GM12878 (cell line): ENCODE results near the gene KLHL35. TPM values are rescaled to one million over a fixed set of nuclear protein-coding genes. Genes with fewer than 3 reads are reported as not detected.

Experiments used
- BACH1 ChIP-seq: fragments of 450-650 bp; IDR thresholded peaks from 2 replicates; pipeline ENCODE4 v1.6.1; 2017; ENCODE audit warnings: mild to moderate bottlenecking, borderline replicate concordance
- CBX5 ChIP-seq: sonication (generic); IDR thresholded peaks from 2 replicates; pipeline ENCODE4 v1.6.1; 2016; ENCODE audit warnings: low read depth, moderate library complexity, mild to moderate bottlenecking, inconsistent platforms
- CEBPZ ChIP-seq: fragments of 150-350 bp; IDR thresholded peaks from 2 replicates; pipeline ENCODE4 v1.6.1; 2016; ENCODE audit warnings: low read depth, low read length
- EZH2 ChIP-seq: IDR thresholded peaks from 2 replicates; pipeline ENCODE4 v1.6.1; 2012; ENCODE audit warnings: low read depth, mild to moderate bottlenecking, control low read depth, inconsistent platforms, low read length, borderline replicate concordance; ENCODE audit not compliant: control insufficient read depth
- FOXK2 ChIP-seq: fragments of 450-650 bp; IDR thresholded peaks from 2 replicates; pipeline ENCODE4 v1.6.1; 2017; ENCODE audit warnings: mild to moderate bottlenecking, moderate library complexity
- MXI1 ChIP-seq: fragments of 150-350 bp; IDR thresholded peaks from 2 replicates; pipeline ENCODE4 v1.6.1; 2011; ENCODE audit warnings: low read depth, mild to moderate bottlenecking, inconsistent platforms, low read length, improper control_type of control experiment
- NFYB ChIP-seq: IDR thresholded peaks from 2 replicates; pipeline ENCODE4 v1.6.1; 2011; ENCODE audit warnings: low read depth, mild to moderate bottlenecking, low read length, improper control_type of control experiment, moderate library complexity; ENCODE audit not compliant: insufficient read depth
- SP1 ChIP-seq: IDR thresholded peaks from one replicate; pipeline ENCODE4 v1.6.1; 2011; ENCODE audit warnings: low read depth, low read length
- ZNF622 ChIP-seq: fragments of 450-650 bp; IDR thresholded peaks from 2 replicates; pipeline ENCODE4 v1.6.1; 2017; ENCODE audit warnings: mild to moderate bottlenecking, inconsistent platforms
- polyA plus RNA-seq, 11 experiments: library from polyadenylated mRNA; depleted of rRNA in 4 of 11; unstranded in 6 of 11; stranded (reverse) in 5 of 11; fragments of >200 nt; fragmentation: Nextera tagmentation in 4 of 11; fragmentation: Illumina TruSeq in 1 of 11; extraction: Ambion mirVana in 4 of 11; extraction: Trizol in 1 of 11; gene quantifications; 1 replicate in 1 of 11; 2 replicates in 10 of 11; pipeline versions ENCODE4 v1.2.1 to v1.2.3, GENCODE V29; 2011 to 2016; ENCODE audit warnings: inconsistent platforms in 2 of 11, missing spikeins in 2 of 11, low read depth in 1 of 11
- total RNA-seq, 4 experiments: library from RNA; depleted of rRNA in 3 of 4; stranded (reverse); fragments of >200 nt in 3 of 4; fragmentation: Illumina TruSeq in 1 of 4; extraction: Trizol in 1 of 4; gene quantifications; 2 replicates each; pipeline versions ENCODE4 v1.2.1 to v1.2.3, GENCODE V29; 2013 to 2021
- TF ChIP-seq, protein P1 (sequence below): IDR thresholded peaks from 2 replicates; pipeline ENCODE4 v1.6.1; 2011; ENCODE audit warnings: borderline replicate concordance, low read depth, mild to moderate bottlenecking, moderate library complexity, low read length; ENCODE audit not compliant: insufficient read depth, poor library complexity, severe bottlenecking
- TF ChIP-seq, protein P2 (sequence below): fragments of 450-650 bp; IDR thresholded peaks from 2 replicates; pipeline ENCODE4 v1.6.1; 2017; ENCODE audit warnings: mild to moderate bottlenecking, moderate library complexity
- TF ChIP-seq, protein P3 (sequence below): fragments of 450-650 bp; IDR thresholded peaks from 2 replicates; pipeline ENCODE4 v1.6.1; 2018; ENCODE audit warnings: borderline replicate concordance, mild to moderate bottlenecking; ENCODE audit not compliant: partially characterized antibody
- TF ChIP-seq, protein P4 (sequence below): fragments of 450-650 bp; IDR thresholded peaks from 2 replicates; pipeline ENCODE4 v1.6.1; 2018; ENCODE audit warnings: mild to moderate bottlenecking, low read depth, moderate library complexity; ENCODE audit not compliant: partially characterized antibody

Gene KLHL35
- total and polyA plus RNA-seq, 10 of the 15 experiments (the other 5 are each of a cell fraction or from before 2014, with no cell fraction given): 0.04 to 0.34 (median 0.13) TPM; not detected in 1

DNA sequence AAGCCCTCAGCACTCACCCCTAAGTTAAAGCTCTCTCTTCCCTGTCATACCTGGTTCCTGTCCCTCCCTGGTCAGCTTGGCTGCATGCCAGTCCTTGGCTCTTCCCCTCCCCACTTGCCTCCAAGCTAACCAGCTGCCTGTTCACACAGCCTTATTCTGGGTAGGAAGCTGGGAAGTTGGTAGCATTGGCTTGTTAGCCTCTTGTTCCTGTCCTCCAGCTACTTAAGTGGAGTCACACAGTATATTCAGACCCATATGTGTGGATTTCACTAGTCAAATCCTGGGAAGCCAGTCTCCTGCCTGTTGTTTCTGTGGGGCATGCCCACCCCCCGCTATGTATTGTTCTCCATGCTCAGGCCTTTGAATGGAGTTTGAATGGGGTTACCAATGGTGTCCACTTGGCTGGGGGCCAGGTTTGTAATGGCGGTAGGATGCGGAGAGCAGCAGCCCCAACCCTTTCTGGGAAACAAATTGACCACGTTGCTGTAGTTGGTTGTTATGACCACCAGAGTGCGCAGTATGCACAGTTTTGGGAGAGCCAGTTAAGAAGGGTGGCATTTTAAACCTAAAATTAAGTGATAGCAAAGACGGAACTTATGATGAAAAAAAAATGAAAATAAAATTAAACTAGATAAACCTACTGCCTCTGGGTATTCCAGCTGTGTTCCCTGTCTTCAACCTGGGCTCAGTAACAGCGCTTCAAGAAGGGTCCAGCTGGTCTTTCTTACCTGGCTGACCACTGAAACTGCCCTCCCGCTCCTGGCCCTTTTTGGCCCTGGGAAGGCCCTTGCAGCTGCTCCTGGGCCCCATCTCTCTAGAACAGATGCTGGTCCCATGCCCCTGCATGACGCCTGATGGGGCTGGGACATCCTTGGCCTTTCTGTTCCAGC lies 44.4 kb downstream of the KLHL35 start (continued):
- TF ChIP-seq, protein P1, sequence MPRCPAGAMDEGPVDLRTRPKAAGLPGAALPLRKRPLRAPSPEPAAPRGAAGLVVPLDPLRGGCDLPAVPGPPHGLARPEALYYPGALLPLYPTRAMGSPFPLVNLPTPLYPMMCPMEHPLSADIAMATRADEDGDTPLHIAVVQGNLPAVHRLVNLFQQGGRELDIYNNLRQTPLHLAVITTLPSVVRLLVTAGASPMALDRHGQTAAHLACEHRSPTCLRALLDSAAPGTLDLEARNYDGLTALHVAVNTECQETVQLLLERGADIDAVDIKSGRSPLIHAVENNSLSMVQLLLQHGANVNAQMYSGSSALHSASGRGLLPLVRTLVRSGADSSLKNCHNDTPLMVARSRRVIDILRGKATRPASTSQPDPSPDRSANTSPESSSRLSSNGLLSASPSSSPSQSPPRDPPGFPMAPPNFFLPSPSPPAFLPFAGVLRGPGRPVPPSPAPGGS: no peak
- TF ChIP-seq FOXK2: no peak
- no peak for TF ChIP-seq BACH1
- no peak for TF ChIP-seq CEBPZ
- TF ChIP-seq CBX5: no peak
- TF ChIP-seq SP1: no peak
- TF ChIP-seq, protein P2, sequence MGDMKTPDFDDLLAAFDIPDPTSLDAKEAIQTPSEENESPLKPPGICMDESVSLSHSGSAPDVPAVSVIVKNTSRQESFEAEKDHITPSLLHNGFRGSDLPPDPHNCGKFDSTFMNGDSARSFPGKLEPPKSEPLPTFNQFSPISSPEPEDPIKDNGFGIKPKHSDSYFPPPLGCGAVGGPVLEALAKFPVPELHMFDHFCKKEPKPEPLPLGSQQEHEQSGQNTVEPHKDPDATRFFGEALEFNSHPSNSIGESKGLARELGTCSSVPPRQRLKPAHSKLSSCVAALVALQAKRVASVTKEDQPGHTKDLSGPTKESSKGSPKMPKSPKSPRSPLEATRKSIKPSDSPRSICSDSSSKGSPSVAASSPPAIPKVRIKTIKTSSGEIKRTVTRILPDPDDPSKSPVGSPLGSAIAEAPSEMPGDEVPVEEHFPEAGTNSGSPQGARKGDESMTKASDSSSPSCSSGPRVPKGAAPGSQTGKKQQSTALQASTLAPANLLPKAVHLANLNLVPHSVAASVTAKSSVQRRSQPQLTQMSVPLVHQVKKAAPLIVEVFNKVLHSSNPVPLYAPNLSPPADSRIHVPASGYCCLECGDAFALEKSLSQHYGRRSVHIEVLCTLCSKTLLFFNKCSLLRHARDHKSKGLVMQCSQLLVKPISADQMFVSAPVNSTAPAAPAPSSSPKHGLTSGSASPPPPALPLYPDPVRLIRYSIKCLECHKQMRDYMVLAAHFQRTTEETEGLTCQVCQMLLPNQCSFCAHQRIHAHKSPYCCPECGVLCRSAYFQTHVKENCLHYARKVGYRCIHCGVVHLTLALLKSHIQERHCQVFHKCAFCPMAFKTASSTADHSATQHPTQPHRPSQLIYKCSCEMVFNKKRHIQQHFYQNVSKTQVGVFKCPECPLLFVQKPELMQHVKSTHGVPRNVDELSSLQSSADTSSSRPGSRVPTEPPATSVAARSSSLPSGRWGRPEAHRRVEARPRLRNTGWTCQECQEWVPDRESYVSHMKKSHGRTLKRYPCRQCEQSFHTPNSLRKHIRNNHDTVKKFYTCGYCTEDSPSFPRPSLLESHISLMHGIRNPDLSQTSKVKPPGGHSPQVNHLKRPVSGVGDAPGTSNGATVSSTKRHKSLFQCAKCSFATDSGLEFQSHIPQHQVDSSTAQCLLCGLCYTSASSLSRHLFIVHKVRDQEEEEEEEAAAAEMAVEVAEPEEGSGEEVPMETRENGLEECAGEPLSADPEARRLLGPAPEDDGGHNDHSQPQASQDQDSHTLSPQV: no peak
- TF ChIP-seq NFYB: no peak
- TF ChIP-seq ZNF622: no peak
- TF ChIP-seq, protein P3, sequence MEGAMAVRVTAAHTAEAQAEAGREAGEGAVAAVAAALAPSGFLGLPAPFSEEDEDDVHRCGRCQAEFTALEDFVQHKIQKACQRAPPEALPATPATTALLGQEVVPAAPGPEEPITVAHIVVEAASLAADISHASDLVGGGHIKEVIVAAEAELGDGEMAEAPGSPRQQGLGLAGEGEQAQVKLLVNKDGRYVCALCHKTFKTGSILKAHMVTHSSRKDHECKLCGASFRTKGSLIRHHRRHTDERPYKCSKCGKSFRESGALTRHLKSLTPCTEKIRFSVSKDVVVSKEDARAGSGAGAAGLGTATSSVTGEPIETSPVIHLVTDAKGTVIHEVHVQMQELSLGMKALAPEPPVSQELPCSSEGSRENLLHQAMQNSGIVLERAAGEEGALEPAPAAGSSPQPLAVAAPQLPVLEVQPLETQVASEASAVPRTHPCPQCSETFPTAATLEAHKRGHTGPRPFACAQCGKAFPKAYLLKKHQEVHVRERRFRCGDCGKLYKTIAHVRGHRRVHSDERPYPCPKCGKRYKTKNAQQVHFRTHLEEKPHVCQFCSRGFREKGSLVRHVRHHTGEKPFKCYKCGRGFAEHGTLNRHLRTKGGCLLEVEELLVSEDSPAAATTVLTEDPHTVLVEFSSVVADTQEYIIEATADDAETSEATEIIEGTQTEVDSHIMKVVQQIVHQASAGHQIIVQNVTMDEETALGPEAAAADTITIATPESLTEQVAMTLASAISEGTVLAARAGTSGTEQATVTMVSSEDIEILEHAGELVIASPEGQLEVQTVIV: no peak
- TF ChIP-seq MXI1: peak; percentile 30; the same call in 1 of the 2 replicates
- TF ChIP-seq, protein P4, sequence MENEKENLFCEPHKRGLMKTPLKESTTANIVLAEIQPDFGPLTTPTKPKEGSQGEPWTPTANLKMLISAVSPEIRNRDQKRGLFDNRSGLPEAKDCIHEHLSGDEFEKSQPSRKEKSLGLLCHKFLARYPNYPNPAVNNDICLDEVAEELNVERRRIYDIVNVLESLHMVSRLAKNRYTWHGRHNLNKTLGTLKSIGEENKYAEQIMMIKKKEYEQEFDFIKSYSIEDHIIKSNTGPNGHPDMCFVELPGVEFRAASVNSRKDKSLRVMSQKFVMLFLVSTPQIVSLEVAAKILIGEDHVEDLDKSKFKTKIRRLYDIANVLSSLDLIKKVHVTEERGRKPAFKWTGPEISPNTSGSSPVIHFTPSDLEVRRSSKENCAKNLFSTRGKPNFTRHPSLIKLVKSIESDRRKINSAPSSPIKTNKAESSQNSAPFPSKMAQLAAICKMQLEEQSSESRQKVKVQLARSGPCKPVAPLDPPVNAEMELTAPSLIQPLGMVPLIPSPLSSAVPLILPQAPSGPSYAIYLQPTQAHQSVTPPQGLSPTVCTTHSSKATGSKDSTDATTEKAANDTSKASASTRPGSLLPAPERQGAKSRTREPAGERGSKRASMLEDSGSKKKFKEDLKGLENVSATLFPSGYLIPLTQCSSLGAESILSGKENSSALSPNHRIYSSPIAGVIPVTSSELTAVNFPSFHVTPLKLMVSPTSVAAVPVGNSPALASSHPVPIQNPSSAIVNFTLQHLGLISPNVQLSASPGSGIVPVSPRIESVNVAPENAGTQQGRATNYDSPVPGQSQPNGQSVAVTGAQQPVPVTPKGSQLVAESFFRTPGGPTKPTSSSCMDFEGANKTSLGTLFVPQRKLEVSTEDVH: no peak
- no peak for TF ChIP-seq EZH2
